ENCODE data around the gene CATSPER4.

Gene CATSPER4

DNA sequence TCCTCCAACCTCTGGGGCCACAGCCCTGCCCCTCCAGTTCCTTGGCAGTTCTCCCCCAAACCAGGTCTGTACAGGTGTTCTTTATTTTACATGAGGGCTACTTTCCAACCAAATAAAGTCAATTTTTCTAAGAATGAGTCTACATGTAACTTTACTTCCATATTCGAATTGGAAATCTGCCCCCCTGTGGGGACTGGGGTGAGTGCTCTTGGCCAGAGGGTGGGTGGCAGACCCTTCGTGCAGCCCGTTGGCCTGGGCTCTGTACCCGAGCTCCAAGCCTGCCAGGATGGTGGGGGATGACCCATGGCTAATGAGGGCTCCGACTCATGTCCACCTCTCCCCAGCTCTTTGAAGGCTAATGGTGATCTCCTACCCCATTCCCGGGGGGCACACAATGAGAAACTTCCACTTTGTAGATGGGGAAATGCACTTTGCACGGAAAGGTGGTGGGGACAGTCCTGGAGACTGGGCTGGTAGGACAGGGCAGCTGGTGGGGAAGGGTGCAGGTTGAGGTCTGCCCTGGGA is 589 bp upstream of the CATSPER4 start:
- DNase-seq = no peak
- peaks cover 0 to 34% (median 0%) of the 10 kb centered on the region in 3 donors for H3K36me3 ChIP-seq
- no peaks in the 10 kb centered on the region for H3K4me1 ChIP-seq
- no peak overlapping the region for H3K4me3 ChIP-seq
- H3K27ac ChIP-seq = no peak overlapping the region
- H3K9me3 ChIP-seq = no peaks in the 10 kb centered on the region
- intact Hi-C loops (cut with DNase I; ENCODE audit: low total_unique reads) = no loop called here
- no peaks in the 10 kb centered on the region for H3K27me3 ChIP-seq
- no peak for TF ChIP-seq CTCF (IDR thresholded peaks at IDR 0.05)

DNA sequence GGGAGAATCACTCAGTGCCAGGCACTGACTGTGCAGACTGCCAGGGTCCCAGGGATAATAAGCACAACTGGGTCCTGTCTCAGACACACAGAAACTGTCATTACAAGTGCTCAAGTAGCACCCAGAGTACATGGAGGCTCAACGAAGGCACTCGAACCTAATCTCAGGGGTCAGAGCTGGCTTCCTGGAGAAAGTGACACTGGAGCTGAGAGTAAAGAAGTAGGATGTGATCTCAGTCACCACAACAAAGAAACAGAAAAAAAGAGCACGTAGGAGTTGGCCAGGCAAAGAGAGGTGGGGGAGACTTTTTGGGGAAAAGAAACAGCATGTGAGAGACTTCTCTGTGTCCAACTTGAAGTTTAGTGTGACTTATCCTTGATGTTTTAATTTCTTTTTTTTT is 1.3 kb downstream of the CATSPER4 start:
- DNase-seq = no peak
- Histone ChIP-seq H3K27me3 (no peaks in the 10 kb centered on the region), H3K4me1 (no peaks in the 10 kb centered on the region), H3K36me3 (peaks cover 0 to 24% (median 0%) of the 10 kb centered on the region in 3 donors), H3K9me3 (no peaks in the 10 kb centered on the region), H3K27ac (no peak overlapping the region), H3K4me3 (no peak overlapping the region)
- TF ChIP-seq CTCF (IDR thresholded peaks at IDR 0.05) = no peak
- intact Hi-C loops (cut with DNase I; ENCODE audit: low total_unique reads) = no loop called here

- Histone ChIP-seq H3K4me3 (no peak overlapping the region), H3K27me3 (peaks cover 0 to 18% of the 10 kb centered on the region in 2 donors), H3K4me1 (no peaks in the 10 kb centered on the region), H3K36me3 (no peaks in the 10 kb centered on the region), H3K27ac (no peak overlapping the region), H3K9me3 (no peaks in the 10 kb centered on the region)
- TF ChIP-seq CTCF (IDR thresholded peaks at IDR 0.05) = no peak
- intact Hi-C loops (cut with DNase I; ENCODE audit: low total_unique reads) = no loop called here
- DNase-seq = no peak
Measured at GRCh38 chr1:26195805-26196204, 5.4 kb downstream of the CATSPER4 start.

- Histone ChIP-seq H3K27me3 (peaks cover 0 to 31% of the 10 kb centered on the region in 2 donors), H3K36me3 (no peaks in the 10 kb centered on the region), H3K9me3 (no peaks in the 10 kb centered on the region), H3K4me3 (no peak overlapping the region), H3K4me1 (no peaks in the 10 kb centered on the region), H3K27ac (no peak overlapping the region)
- TF ChIP-seq CTCF (IDR thresholded peaks at IDR 0.05) = no peak
- intact Hi-C loops (cut with DNase I; ENCODE audit: low total_unique reads) = no loop called here
- no peak for DNase-seq
Measured at GRCh38 chr1:26197301-26197700, 6.9 kb downstream of the CATSPER4 start.

DNA sequence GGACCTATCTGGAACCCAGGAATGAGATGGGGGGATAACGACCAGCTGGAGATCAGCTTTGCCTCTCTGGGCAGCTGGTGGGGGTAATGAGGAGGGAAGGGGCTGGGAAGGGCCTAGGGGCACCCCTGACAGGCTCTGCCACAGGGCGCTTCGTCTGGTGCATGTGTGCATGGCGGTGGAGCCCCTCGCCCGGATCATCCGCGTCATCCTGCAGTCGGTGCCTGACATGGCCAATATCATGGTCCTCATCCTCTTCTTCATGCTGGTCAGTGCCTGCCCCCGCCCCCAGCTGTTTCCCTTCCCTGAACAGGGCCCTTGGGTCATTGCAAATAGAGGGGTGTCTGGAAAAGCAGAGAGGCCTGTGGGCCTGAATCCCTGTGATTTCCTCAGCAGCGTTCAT is 7.4 kb downstream of the CATSPER4 start:
- Histone ChIP-seq H3K27me3 (peaks cover 0 to 36% of the 10 kb centered on the region in 2 donors), H3K9me3 (no peaks in the 10 kb centered on the region), H3K36me3 (no peaks in the 10 kb centered on the region), H3K4me3 (no peak overlapping the region), H3K27ac (no peak overlapping the region), H3K4me1 (no peaks in the 10 kb centered on the region)
- no peak for TF ChIP-seq CTCF (IDR thresholded peaks at IDR 0.05)
- no peak for DNase-seq
- intact Hi-C loops (cut with DNase I; ENCODE audit: low total_unique reads) = no loop called here

- H3K27me3 ChIP-seq = peaks cover 0 to 50% of the 10 kb centered on the region in 2 donors
- no peaks in the 10 kb centered on the region for H3K4me1 ChIP-seq
- TF ChIP-seq CTCF (IDR thresholded peaks at IDR 0.05) = no peak
- no peak overlapping the region for H3K27ac ChIP-seq
- intact Hi-C loops (cut with DNase I; ENCODE audit: low total_unique reads) = no loop called here
- H3K4me3 ChIP-seq = no peak overlapping the region
- no peak for DNase-seq
- no peaks in the 10 kb centered on the region for H3K36me3 ChIP-seq
- no peaks in the 10 kb centered on the region for H3K9me3 ChIP-seq
Measured at GRCh38 chr1:26200413-26200812, 10.0 kb downstream of the CATSPER4 start.
